Mucosa of stomach (tissue), 1 donor: Measurements from ENCODE around the gene FASN.
A peak's percentile ranks its signal among the peaks of the same experiment; 100 is the strongest.

Experiments
- H3K27me3 ChIP-seq: one replicate; pipeline ENCODE4 v1.7.0; 2013; ENCODE audit warnings: mild to moderate bottlenecking, low read length; ENCODE audit not compliant: control insufficient read depth, insufficient read depth
- H3K36me3 ChIP-seq: one replicate; pipeline ENCODE4 v1.7.0; 2013; ENCODE audit warnings: low read length; ENCODE audit not compliant: control insufficient read depth, insufficient read depth
- H3K4me1 ChIP-seq: one replicate; pipeline ENCODE4 v1.7.0; 2013; ENCODE audit warnings: mild to moderate bottlenecking, low read length; ENCODE audit not compliant: control insufficient read depth, insufficient read depth
- H3K4me3 ChIP-seq: one replicate; pipeline ENCODE4 v1.7.0; 2013; ENCODE audit warnings: low read length
- H3K9ac ChIP-seq: one replicate; pipeline ENCODE4 v1.7.0; 2013; ENCODE audit warnings: mild to moderate bottlenecking, low read length, moderate library complexity
- H3K9me3 ChIP-seq: one replicate; pipeline ENCODE4 v1.7.0; 2013; ENCODE audit warnings: mild to moderate bottlenecking, low read length, moderate library complexity; ENCODE audit not compliant: control insufficient read depth
- donor health status: Pancreatic carcinoma.

Gene FASN

DNA sequence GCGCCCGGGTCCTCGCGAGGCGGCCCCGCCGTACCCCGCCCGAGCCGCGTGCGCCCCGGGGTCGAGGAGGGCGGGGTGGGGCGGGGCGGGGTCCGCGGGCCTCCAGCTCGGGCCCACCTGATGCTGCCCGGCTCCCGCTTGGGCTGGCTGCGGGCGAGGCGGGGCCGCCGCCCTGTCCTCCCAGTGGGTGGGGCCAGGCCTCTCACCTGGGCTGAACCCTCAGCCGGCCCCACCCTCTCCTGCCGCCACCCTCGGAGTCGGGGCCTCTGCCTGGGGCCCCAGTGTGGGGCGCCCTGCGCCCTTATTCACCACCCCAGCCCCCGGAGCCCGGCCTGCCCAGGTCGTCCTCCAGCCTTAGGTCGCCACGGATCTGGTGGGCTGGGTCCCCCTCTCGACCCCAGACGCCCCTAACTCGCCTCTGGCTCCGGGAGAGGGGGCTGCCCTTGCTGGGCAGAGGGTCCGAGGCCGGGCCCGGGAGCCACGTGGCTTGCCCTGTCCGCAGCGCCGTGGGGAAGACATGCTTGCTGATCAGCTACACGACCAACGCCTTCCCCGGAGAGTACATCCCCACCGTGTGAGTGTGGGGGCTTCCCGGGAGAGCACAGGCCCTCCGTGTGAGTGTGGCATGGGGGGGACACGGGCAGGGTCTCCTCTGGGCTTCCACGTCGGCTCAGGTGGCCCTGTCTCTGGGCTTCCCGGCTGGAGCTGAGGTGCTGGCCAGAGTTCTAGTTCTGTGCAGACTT is 66.0 kb downstream of the FASN start:
- Histone ChIP-seq H3K4me3 (no peak overlapping the region), H3K9me3 (no peaks in the 10 kb centered on the region), H3K4me1 (peaks cover 27% of the 10 kb centered on the region), H3K9ac (peak overlapping the region; percentile 28), H3K36me3 (no peaks in the 10 kb centered on the region), H3K27me3 (no peaks in the 10 kb centered on the region)

DNA sequence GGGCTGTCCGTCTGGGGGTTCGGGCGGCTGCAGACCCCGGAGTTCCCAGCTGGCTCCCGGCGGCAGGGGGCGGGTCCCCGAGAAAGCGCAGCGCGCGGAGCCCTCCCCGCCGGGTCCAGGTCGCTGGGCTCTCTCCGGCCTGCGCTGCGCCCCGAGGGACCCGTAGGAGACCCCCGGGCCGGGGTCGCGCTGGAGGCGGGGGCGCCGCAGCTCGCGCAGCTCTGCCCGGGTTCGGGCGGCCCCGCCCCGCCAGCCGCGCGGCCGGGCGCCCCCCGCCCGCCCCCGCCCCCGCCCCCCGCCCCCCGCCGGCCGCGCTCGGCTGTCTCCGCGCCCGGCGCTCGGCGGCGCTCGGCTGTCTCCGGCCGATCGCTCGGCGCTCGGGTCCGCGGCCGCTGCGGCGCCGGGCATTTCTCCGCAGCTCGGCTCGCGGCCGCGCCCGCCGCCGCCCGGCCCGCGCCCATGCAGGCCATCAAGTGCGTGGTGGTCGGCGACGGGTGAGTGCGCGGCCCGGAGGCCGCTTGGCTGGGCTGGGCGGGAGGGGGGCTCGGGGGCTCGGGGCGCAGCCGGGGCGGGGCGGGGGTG is 66.6 kb downstream of the FASN start, which contains the start of gene RAC3:
Gene RAC3 (plus strand): TSS at position 376 of the 582 bp plus-strand sequence. CDS start 84 bp downstream, at position 460.
- no peaks in the 10 kb centered on the region for H3K36me3 ChIP-seq
- peak within 1 kb of the TSS; percentile 25 for H3K4me3 ChIP-seq
- H3K9ac ChIP-seq: peak within 1 kb of the TSS; percentile 28
- H3K27me3 ChIP-seq: no peaks in the 10 kb centered on the region
- H3K4me1 ChIP-seq: peaks cover 21% of the 10 kb centered on the region
- no peaks in the 10 kb centered on the region for H3K9me3 ChIP-seq

DNA sequence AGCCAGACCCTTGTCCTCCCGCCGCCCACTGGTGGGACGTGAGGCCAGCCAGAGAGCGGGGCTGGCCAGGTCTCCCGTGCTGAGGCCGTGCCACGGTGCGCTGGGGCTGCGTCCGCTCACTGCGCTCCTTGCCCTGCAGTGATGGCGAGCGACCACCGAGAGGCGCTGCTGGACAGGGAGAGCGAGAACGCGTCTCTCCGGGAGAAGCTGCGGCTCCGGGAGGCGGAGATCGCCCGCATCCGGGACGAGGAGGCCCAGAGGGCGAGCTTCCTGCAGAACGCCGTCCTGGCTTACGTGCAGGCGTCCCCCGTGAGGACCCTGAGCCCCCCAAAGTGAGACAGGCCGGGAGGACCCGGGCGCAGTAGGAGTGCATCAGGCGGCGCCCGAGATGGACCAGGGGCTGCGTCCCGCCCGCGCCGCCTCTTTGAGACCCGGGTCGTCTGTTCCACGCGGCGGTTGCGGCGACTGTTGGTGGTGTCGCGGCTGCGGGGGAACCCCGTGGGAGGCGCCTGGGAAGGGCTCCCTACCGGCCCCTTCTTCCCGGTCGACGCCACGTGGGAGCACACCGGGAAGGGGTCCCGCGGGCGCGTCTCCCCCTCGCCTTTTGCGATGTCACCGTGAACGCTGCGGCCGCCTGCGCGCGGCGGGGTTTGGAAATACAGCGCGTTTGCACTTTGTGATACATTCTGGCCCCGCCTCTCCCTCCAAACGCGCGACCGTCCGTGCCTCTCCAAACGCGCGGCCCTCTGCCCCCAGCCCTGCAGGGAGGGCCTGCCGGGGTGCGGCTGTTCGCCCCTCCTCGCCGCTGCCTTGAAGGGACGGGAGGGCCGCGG is 67.3 kb downstream of the FASN start:
- H3K36me3 ChIP-seq: no peaks in the 10 kb centered on the region
- H3K9me3 ChIP-seq: no peaks in the 10 kb centered on the region
- no peak overlapping the region for H3K9ac ChIP-seq
- H3K4me1 ChIP-seq: peaks cover 14% of the 10 kb centered on the region
- H3K27me3 ChIP-seq: no peaks in the 10 kb centered on the region
- peak overlapping the region; percentile 25 for H3K4me3 ChIP-seq

DNA sequence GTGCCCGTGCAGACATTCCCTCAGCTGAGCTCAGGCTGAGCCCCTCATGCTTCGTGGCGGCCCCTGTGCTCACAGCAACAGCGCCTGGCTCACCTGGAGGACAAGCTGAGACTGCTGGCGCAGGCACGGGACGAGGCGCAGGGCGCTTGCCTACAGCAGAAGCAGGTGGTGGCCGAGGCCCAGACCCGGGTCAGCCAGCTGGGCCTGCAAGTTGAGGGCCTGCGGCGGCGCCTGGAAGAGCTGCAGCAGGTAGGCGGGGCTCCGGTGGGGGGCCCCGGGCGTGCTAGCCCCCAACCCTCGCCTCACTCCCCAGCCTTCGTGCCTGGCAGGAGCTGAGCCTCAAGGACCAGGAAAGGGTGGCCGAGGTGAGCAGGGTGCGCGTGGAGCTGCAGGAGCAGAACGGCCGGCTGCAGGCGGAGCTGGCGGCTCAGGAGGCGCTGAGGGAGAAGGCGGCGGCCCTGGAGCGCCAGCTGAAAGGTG is 68.0 kb downstream of the FASN start:
- H3K4me3 ChIP-seq: no peak overlapping the region
- no peaks in the 10 kb centered on the region for H3K36me3 ChIP-seq
- H3K4me1 ChIP-seq: peaks cover 14% of the 10 kb centered on the region
- H3K9me3 ChIP-seq: no peaks in the 10 kb centered on the region
- no peak overlapping the region for H3K9ac ChIP-seq
- H3K27me3 ChIP-seq: no peaks in the 10 kb centered on the region

DNA sequence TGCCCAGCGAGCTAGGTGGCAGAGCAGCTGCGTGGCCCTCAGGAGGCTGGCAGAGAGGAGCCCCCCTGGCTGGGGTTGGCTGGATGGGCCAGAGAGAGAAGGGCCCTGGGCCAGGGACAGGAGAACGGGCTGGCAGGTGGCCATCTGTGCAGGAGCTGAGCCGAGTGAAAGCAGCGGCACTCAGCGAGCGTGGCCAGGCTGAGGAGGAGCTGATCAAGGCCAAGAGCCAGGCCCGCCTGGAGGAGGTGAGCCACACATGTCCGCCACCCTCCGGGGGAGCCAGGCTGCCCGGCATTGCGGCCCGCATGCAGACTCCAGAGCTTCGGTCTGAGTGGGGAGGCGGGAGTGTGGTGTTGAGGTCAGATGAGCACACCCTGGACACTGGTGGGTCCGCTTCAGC is 68.6 kb downstream of the FASN start:
- Histone ChIP-seq H3K4me1 (peaks cover 16% of the 10 kb centered on the region), H3K36me3 (no peaks in the 10 kb centered on the region), H3K4me3 (no peak overlapping the region), H3K9ac (no peak overlapping the region), H3K9me3 (no peaks in the 10 kb centered on the region), H3K27me3 (no peaks in the 10 kb centered on the region)

DNA sequence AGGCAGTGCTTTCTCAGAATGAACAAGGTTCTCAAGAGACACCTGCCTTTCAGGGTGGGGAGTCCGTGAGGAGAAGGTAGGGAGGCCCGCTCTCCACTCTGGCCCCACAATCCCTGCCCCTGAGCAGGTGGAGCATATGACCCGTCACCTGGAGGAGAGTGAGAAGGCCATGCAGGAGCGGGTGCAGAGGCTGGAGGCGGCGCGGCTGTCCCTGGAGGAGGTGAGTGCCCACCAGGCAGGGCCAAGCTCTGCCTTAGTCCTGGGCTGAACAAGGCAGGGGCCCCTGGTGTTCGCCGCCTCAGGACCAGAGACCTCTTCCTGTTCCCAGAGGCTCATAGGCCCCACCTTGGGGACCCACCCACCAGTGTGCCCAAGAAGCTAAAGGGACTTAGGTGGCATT is 69.1 kb downstream of the FASN start:
- Histone ChIP-seq H3K4me3 (no peak overlapping the region), H3K27me3 (no peaks in the 10 kb centered on the region), H3K36me3 (no peaks in the 10 kb centered on the region), H3K4me1 (peaks cover 20% of the 10 kb centered on the region), H3K9me3 (no peaks in the 10 kb centered on the region), H3K9ac (no peak overlapping the region)
